Mucosa of stomach (tissue), 1 donor: ENCODE measurements around the gene TECRL.

Source experiments
- H3K27me3 ChIP-seq: one replicate; pipeline ENCODE4 v1.7.0; 2013; ENCODE audit warnings: mild to moderate bottlenecking, low read length; ENCODE audit not compliant: control insufficient read depth, insufficient read depth
- H3K36me3 ChIP-seq: one replicate; pipeline ENCODE4 v1.7.0; 2013; ENCODE audit warnings: low read length; ENCODE audit not compliant: control insufficient read depth, insufficient read depth
- H3K4me1 ChIP-seq: one replicate; pipeline ENCODE4 v1.7.0; 2013; ENCODE audit warnings: mild to moderate bottlenecking, low read length; ENCODE audit not compliant: control insufficient read depth, insufficient read depth
- H3K4me3 ChIP-seq: one replicate; pipeline ENCODE4 v1.7.0; 2013; ENCODE audit warnings: low read length
- H3K9ac ChIP-seq: one replicate; pipeline ENCODE4 v1.7.0; 2013; ENCODE audit warnings: mild to moderate bottlenecking, low read length, moderate library complexity
- H3K9me3 ChIP-seq: one replicate; pipeline ENCODE4 v1.7.0; 2013; ENCODE audit warnings: mild to moderate bottlenecking, low read length, moderate library complexity; ENCODE audit not compliant: control insufficient read depth
- donor health status: Pancreatic carcinoma.

TECRL gene

GRCh38 chr4:64368741-64369140 lies 40.5 kb downstream of the TECRL start:
- no peaks in the 10 kb centered on the region for H3K9me3 ChIP-seq
- H3K4me1 ChIP-seq = no peaks in the 10 kb centered on the region
- no peaks in the 10 kb centered on the region for H3K36me3 ChIP-seq
- H3K4me3 ChIP-seq = no peak overlapping the region
- H3K9ac ChIP-seq = no peak overlapping the region
- no peaks in the 10 kb centered on the region for H3K27me3 ChIP-seq

- Histone ChIP-seq H3K9me3 (no peaks in the 10 kb centered on the region), H3K4me3 (no peak overlapping the region), H3K27me3 (no peaks in the 10 kb centered on the region)
Measured at GRCh38 chr4:64361399-64361740, 47.9 kb downstream of the TECRL start.

GRCh38 chr4:64360664-64361398 lies 48.4 kb downstream of the TECRL start:
- Histone ChIP-seq H3K27me3 (no peaks in the 10 kb centered on the region), H3K4me3 (no peak overlapping the region), H3K4me1 (no peaks in the 10 kb centered on the region), H3K36me3 (no peaks in the 10 kb centered on the region), H3K9ac (no peak overlapping the region), H3K9me3 (no peaks in the 10 kb centered on the region)

More at GRCh38 chr4:64361399-64361740, 47.9 kb downstream of the TECRL start:
- Histone ChIP-seq H3K36me3 (no peaks in the 10 kb centered on the region), H3K9ac (no peak overlapping the region), H3K4me1 (no peaks in the 10 kb centered on the region)

GRCh38 chr4:64359489-64359888 lies 49.8 kb downstream of the TECRL start:
- Histone ChIP-seq H3K9ac (no peak overlapping the region), H3K4me3 (no peak overlapping the region), H3K36me3 (no peaks in the 10 kb centered on the region), H3K4me1 (no peaks in the 10 kb centered on the region), H3K9me3 (no peaks in the 10 kb centered on the region), H3K27me3 (no peaks in the 10 kb centered on the region)

- Histone ChIP-seq H3K9ac (no peak overlapping the region), H3K27me3 (no peaks in the 10 kb centered on the region), H3K9me3 (no peaks in the 10 kb centered on the region), H3K4me1 (no peaks in the 10 kb centered on the region), H3K4me3 (no peak overlapping the region), H3K36me3 (no peaks in the 10 kb centered on the region)
Measured at GRCh38 chr4:64353904-64354303, 55.3 kb downstream of the TECRL start.

- Histone ChIP-seq H3K9me3 (no peaks in the 10 kb centered on the region), H3K4me3 (no peak overlapping the region), H3K4me1 (no peaks in the 10 kb centered on the region), H3K27me3 (no peaks in the 10 kb centered on the region), H3K36me3 (no peaks in the 10 kb centered on the region), H3K9ac (no peak overlapping the region)
Measured at GRCh38 chr4:64341711-64342110, 67.5 kb downstream of the TECRL start.

GRCh38 chr4:64340218-64341110 lies 68.8 kb downstream of the TECRL start:
- Histone ChIP-seq H3K9ac (no peak overlapping the region), H3K9me3 (no peaks in the 10 kb centered on the region), H3K36me3 (no peaks in the 10 kb centered on the region), H3K27me3 (no peaks in the 10 kb centered on the region), H3K4me3 (no peak overlapping the region), H3K4me1 (no peaks in the 10 kb centered on the region)

GRCh38 chr4:64334964-64335363 lies 74.3 kb downstream of the TECRL start:
- Histone ChIP-seq H3K9ac (no peak overlapping the region), H3K36me3 (no peaks in the 10 kb centered on the region), H3K4me1 (no peaks in the 10 kb centered on the region), H3K27me3 (no peaks in the 10 kb centered on the region), H3K9me3 (no peaks in the 10 kb centered on the region), H3K4me3 (no peak overlapping the region)

- no peak overlapping the region for H3K4me3 ChIP-seq
- H3K9ac ChIP-seq = no peak overlapping the region
- no peaks in the 10 kb centered on the region for H3K4me1 ChIP-seq
- H3K9me3 ChIP-seq = no peaks in the 10 kb centered on the region
- H3K27me3 ChIP-seq = no peaks in the 10 kb centered on the region
- no peaks in the 10 kb centered on the region for H3K36me3 ChIP-seq
Measured at GRCh38 chr4:64330143-64330542, 79.1 kb downstream of the TECRL start.

- H3K27me3 ChIP-seq = no peaks in the 10 kb centered on the region
Measured at GRCh38 chr4:64327237-64327636, 82.0 kb downstream of the TECRL start.

GRCh38 chr4:64326507-64326906 lies 82.7 kb downstream of the TECRL start:
- no peak overlapping the region for H3K4me3 ChIP-seq
- H3K27me3 ChIP-seq = no peaks in the 10 kb centered on the region
- H3K9ac ChIP-seq = no peak overlapping the region
- no peaks in the 10 kb centered on the region for H3K9me3 ChIP-seq
- no peaks in the 10 kb centered on the region for H3K4me1 ChIP-seq
- H3K36me3 ChIP-seq = no peaks in the 10 kb centered on the region

More at GRCh38 chr4:64327237-64327636, 82.0 kb downstream of the TECRL start:
- H3K4me1 ChIP-seq = no peaks in the 10 kb centered on the region
- no peaks in the 10 kb centered on the region for H3K36me3 ChIP-seq
- no peak overlapping the region for H3K4me3 ChIP-seq
- H3K9ac ChIP-seq = no peak overlapping the region
- H3K9me3 ChIP-seq = no peaks in the 10 kb centered on the region

GRCh38 chr4:64306255-64306565 lies 103.0 kb downstream of the TECRL start:
- Histone ChIP-seq H3K9ac (no peak overlapping the region), H3K36me3 (no peaks in the 10 kb centered on the region), H3K9me3 (no peaks in the 10 kb centered on the region), H3K4me3 (no peak overlapping the region), H3K4me1 (peaks cover 4% of the 10 kb centered on the region), H3K27me3 (no peaks in the 10 kb centered on the region)
